Adrenal gland (tissue), 12 donors: ENCODE results near the gene IGDCC3. TPM values are rescaled to one million over a fixed set of nuclear protein-coding genes. Genes with fewer than 3 reads are reported as not detected.

Experiments used
- DNase-seq, 7 donors: peaks; one replicate each; pipeline ENCODE4 v3.0.0-alpha.2; 2019 to 2020
- H3K27ac ChIP-seq, 5 donors: fragments of 200-600 bp; sonication (generic) in 4 of 5; 1 replicate in 3 of 5; 2 replicates in 2 of 5; pipeline versions ENCODE4 v1.5.1 to v1.8.0; 2016 to 2020; ENCODE audit warnings: mild to moderate bottlenecking in 1 of 5
- H3K27me3 ChIP-seq: fragments of 200-600 bp; 2 replicates; pipeline ENCODE4 v1.8.0; 2021
- H3K36me3 ChIP-seq, 2 donors: fragments of 200-600 bp; replicated peaks in 1 of 2; 1 replicate in 1 of 2; 2 replicates in 1 of 2; pipeline versions ENCODE4 v1.5.1 to v1.8.0; 2018 to 2022
- H3K4me1 ChIP-seq, 2 donors: fragments of 200-600 bp; replicated peaks in 1 of 2; 1 replicate in 1 of 2; 2 replicates in 1 of 2; pipeline versions ENCODE4 v1.5.1 to v1.8.0; 2018 to 2021
- H3K4me3 ChIP-seq, 4 donors: fragments of 200-600 bp; sonication (generic) in 3 of 4; one replicate each; pipeline ENCODE4 v1.5.1; 2016 to 2018
- H3K9me3 ChIP-seq, 3 donors: fragments of 200-600 bp; sonication (generic) in 1 of 3; replicated peaks in 1 of 3; 1 replicate in 2 of 3; 2 replicates in 1 of 3; pipeline versions ENCODE4 v1.5.1 to v1.8.0; 2016 to 2021
- POLR2A ChIP-seq, 2 donors: fragments of 450-650 bp; IDR thresholded peaks; one replicate each; pipeline ENCODE4 v1.6.1; 2017; ENCODE audit warnings: antibody characterized with exemption in 2 of 2, mild to moderate bottlenecking in 2 of 2, moderate library complexity in 1 of 2
- WGBS, 4 donors: extraction: QIAGEN DNeasy Blood & Tissue Kit in 2 of 4; methylation state at CpG; one replicate each; pipeline versions ENCODE4 v1.1.5 to v1.1.7; 2013 to 2017; 5-methylcytosine and 5-hydroxymethylcytosine counted together
- intact Hi-C, 2 donors: fragments of 100-400 bp; cut with DNase I; formaldehyde crosslinking; loops; one replicate each; pipeline versions ENCODE4 v1.14.1 to v1.15.0; 2022 to 2023
- polyA plus RNA-seq, 3 donors: library from polyadenylated mRNA; stranded (reverse); fragments of 200-250 nt in 2 of 3; fragments of 350-450 nt in 1 of 3; fragmentation: Illumina TruSeq in 1 of 3; extraction: RNeasy Lipid Tissue Mini Kit (QIAGEN cat#74804) in 1 of 3; gene quantifications; one replicate each; pipeline ENCODE4 v1.2.3, GENCODE V29; 2013 to 2014
- total RNA-seq, 9 donors: library from RNA; depleted of rRNA in 4 of 9; stranded (reverse); fragments of >200 nt in 4 of 9; fragments of 120-200 nt in 1 of 9; fragmentation: NEBNext Ultra II Directional in 1 of 9; extraction: Animal tissue kit (Norgen Biotek cat#: 25700) in 1 of 9; gene quantifications; one replicate each; pipeline versions ENCODE4 v1.1.0 to v1.2.4, GENCODE V29; 2013 to 2023
- TF ChIP-seq, protein P1 (sequence below), 6 experiments: fragments of 450-650 bp in 4 of 6; fragments of 200-600 bp in 2 of 6; sonication (generic) in 1 of 6; IDR thresholded peaks; 1 replicate in 5 of 6; 2 replicates in 1 of 6; pipeline versions ENCODE4 v1.5.1 to v1.8.0; 2016 to 2021; ENCODE audit warnings: antibody characterized with exemption in 6 of 6, mild to moderate bottlenecking in 2 of 6, moderate library complexity in 1 of 6
- donor health status: healthy with polysubstance abuse.
- donor health status: Bipolar disorder and iron deficiency.
- donor health status: DM: yes; HTN: yes; CAD: no.
- donor health status: DM: no; HTN: no; CAD: no.
- donor health status: DM: no; HTN: no; CAD: no.
- donor health status: DM: yes; HTN: yes; CAD: no.

The IGDCC3 gene
- total and polyA plus RNA-seq, 12 donors: 0.13 to 0.39 (median 0.29) TPM; not detected in 7

DNA sequence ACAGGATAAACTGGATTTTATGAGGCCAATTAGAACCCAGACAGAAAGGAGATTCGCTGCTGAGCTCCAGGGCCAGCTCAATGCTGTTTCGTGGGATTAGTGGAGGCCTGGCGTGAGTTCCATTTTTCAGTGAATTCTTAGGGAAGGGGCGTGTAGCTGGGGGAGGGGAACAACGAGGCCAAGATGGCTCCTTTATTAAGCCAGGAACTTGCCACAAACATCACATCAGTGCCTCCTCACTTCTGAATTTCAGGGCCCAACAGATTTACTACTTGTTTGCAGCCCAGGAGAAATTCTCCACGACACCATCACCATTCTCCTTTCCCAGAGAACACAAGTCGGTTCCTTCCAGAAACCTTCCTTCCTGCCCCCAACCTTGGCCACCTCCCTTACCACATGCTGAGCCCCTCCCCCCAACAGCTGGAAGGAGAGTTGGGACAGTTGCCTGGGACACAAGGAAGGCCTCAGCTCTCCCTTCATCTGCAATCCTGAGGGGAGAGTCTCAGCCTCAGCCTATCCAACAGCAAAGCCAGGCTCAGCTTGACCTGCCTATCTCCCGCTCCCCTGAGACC lies 39.1 kb upstream of the IGDCC3 start:
- WGBS, 4 donors: 66 to 74% (median 71%) methylated on average over 8 of the region's 8 CpGs
- no peak overlapping the region for H3K4me3 ChIP-seq
- no peaks in the 10 kb centered on the region for H3K9me3 ChIP-seq
- no peak for DNase-seq
- H3K27ac ChIP-seq: no peak overlapping the region
- TF ChIP-seq, protein P1, sequence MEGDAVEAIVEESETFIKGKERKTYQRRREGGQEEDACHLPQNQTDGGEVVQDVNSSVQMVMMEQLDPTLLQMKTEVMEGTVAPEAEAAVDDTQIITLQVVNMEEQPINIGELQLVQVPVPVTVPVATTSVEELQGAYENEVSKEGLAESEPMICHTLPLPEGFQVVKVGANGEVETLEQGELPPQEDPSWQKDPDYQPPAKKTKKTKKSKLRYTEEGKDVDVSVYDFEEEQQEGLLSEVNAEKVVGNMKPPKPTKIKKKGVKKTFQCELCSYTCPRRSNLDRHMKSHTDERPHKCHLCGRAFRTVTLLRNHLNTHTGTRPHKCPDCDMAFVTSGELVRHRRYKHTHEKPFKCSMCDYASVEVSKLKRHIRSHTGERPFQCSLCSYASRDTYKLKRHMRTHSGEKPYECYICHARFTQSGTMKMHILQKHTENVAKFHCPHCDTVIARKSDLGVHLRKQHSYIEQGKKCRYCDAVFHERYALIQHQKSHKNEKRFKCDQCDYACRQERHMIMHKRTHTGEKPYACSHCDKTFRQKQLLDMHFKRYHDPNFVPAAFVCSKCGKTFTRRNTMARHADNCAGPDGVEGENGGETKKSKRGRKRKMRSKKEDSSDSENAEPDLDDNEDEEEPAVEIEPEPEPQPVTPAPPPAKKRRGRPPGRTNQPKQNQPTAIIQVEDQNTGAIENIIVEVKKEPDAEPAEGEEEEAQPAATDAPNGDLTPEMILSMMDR (IDR thresholded peaks at IDR 0.05): no peak
- no peak for TF ChIP-seq POLR2A (IDR thresholded peaks at IDR 0.05)
- intact Hi-C loops: no loop called here
- H3K36me3 ChIP-seq: no peaks in the 10 kb centered on the region
- no peaks in the 10 kb centered on the region for H3K27me3 ChIP-seq
- H3K4me1 ChIP-seq: peaks cover 11 to 30% of the 10 kb centered on the region in 2 donors

DNA sequence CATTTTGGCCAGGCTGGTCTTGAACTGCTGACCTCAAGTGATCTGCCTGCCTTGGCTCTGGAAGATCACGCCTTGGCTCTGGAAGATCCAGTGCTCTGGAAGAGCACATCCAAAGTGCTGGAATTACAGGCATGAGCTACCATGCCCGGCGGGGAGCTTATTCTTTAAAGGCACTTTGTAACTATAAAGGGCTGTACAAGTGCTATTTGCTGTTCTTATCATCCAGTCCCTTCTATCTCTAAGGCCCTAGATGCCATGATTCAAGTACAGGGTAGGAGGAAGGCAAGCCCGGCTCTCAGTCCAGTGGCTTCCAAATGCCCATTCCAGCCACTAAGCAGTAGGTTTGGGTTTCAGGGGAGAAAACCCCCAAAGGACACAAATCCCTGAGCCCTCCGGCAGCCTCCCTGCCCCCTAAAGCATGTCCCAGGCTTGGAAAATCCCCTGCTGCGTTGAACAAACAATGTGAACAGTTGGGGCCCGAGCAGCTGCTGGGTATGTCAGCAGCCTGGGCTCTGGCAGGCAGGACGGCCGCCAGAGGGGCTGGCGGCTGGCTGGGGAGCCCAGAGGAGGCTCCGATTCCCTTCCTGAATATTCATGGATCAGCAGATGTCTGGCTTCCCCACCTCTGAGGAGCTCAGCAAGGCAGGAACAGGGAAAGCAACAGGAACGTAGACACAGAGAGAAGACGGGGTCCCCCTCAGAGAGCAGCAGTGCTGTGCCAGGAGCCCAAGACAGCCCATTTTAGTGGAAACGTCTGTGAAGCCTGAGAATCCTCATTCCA lies 37.2 kb upstream of the IGDCC3 start:
- H3K4me1 ChIP-seq: peaks cover 0 to 23% of the 10 kb centered on the region in 2 donors
- no peaks in the 10 kb centered on the region for H3K36me3 ChIP-seq
- WGBS, 4 donors: 75 to 82% (median 79%) methylated on average over 13 to 14 of the region's 14 CpGs
- H3K4me3 ChIP-seq: no peak overlapping the region
- DNase-seq: no peak
- no peaks in the 10 kb centered on the region for H3K9me3 ChIP-seq
- H3K27me3 ChIP-seq: no peaks in the 10 kb centered on the region
- intact Hi-C loops: no loop called here
- TF ChIP-seq, protein P1 (IDR thresholded peaks at IDR 0.05): no peak
- no peak for TF ChIP-seq POLR2A (IDR thresholded peaks at IDR 0.05)
- H3K27ac ChIP-seq: no peak overlapping the region

DNA sequence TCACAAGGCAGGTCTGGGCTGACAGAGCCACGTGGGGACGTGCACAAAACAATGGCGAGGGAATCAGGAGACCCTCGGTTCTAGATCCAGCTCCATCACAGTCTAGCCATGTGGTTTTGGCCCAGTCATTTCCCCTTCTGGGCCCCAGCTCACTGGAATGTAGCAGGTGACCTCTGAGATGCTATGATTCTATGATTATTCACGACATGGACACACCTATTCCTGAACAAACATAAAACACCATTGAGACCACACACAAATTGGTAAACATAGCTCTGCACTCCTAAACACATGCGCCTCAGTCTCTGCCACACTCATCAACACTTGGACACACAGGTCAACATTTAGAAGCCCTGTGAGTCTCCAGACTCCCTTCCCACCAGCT lies 36.0 kb upstream of the IGDCC3 start:
- Histone ChIP-seq H3K27me3 (no peaks in the 10 kb centered on the region), H3K4me3 (no peak overlapping the region), H3K4me1 (peaks cover 0 to 23% of the 10 kb centered on the region in 2 donors), H3K36me3 (no peaks in the 10 kb centered on the region), H3K27ac (no peak overlapping the region), H3K9me3 (no peaks in the 10 kb centered on the region)
- WGBS, 4 donors: 82 to 95% (median 84%) methylated on average over 6 of the region's 6 CpGs
- no peak for TF ChIP-seq POLR2A (IDR thresholded peaks at IDR 0.05)
- TF ChIP-seq, protein P1 (IDR thresholded peaks at IDR 0.05): no peak
- intact Hi-C loops: no loop called here
- no peak for DNase-seq

DNA sequence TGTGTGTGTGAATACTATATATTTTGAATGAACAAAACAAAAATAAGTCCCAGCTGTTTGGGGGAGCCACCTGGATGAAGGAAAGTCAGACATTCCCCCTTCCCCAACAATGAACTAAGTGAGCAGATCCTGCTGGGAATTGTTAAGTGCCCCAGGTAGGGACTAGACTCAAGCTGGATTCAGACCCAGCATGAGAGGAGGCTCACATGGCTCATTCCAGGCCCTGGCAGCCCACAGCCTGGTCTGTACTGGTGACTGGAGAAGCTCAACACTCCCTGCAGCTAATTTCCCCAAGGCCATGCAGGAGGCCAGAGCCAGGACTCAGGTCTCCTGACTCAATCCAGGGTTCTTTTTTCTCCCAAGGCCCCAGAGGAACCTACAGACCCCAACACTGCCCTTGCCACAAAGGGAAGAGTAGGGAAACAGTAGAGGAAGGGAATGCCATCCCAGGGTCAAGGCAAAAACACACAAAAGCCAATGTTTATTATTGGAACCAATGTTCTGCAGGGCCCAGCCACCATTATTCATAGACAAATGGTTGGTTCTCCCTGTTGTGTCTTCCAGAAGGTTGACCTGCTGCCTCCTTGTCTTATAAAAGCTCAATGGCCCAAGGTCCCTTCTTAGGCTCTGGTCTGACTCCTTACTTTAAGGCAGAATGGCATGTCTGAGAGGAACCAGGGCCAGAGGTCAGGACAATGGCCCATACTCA lies 35.4 kb upstream of the IGDCC3 start:
- H3K27me3 ChIP-seq: no peaks in the 10 kb centered on the region
- H3K27ac ChIP-seq: no peak overlapping the region
- no peaks in the 10 kb centered on the region for H3K36me3 ChIP-seq
- TF ChIP-seq POLR2A (IDR thresholded peaks at IDR 0.05): no peak
- TF ChIP-seq, protein P1 (IDR thresholded peaks at IDR 0.05): no peak
- DNase-seq: peak in 4 of 7 donors; percentile 28 to 45 (median 34)
- no peaks in the 10 kb centered on the region for H3K9me3 ChIP-seq
- H3K4me3 ChIP-seq: no peak overlapping the region
- H3K4me1 ChIP-seq: peaks cover 0 to 23% of the 10 kb centered on the region in 2 donors
- intact Hi-C loops: no loop called here
